Esophagus squamous epithelium (tissue), 4 donors: ENCODE data around the gene ABCG4.

Experiments
- CTCF ChIP-seq, 6 experiments: fragments of 450-650 bp in 4 of 6; fragments of 200-600 bp in 2 of 6; sonication (generic) in 2 of 6; IDR thresholded peaks; one replicate each; pipeline ENCODE4 v1.5.1; 2016 to 2019; ENCODE audit warnings: antibody characterized with exemption in 6 of 6, mild to moderate bottlenecking in 4 of 6, moderate library complexity in 4 of 6
- POLR2A ChIP-seq, 4 donors: fragments of 450-650 bp; IDR thresholded peaks; one replicate each; pipeline ENCODE4 v1.6.1; 2017; ENCODE audit warnings: antibody characterized with exemption in 4 of 4, mild to moderate bottlenecking in 4 of 4, moderate library complexity in 3 of 4

GRCh38 chr11:119188887-119189286, 40.0 kb downstream of the ABCG4 start:
- TF ChIP-seq POLR2A (IDR thresholded peaks at IDR 0.05) (no peak), CTCF (IDR thresholded peaks at IDR 0.05) (no peak)
